Lower lobe of right lung (tissue), 2 donors: ENCODE measurements around the gene GTPBP4. TPM values are rescaled to one million over a fixed set of nuclear protein-coding genes. Genes with fewer than 3 reads are reported as not detected.
A peak's percentile ranks its signal among the peaks of the same experiment; 100 is the strongest.

Experiments used
- ATAC-seq, 2 donors: fragments of 200-7000 bp; cut with Tn5 transposase; one replicate each; pipeline ENCODE4 v1.9.1; 2020 to 2022; ENCODE audit warnings: mild to moderate bottlenecking in 2 of 2, moderate library complexity in 2 of 2
- DNase-seq: peaks from one replicate; pipeline ENCODE4 v3.0.0-alpha.2; 2020
- H3K27ac ChIP-seq: fragments of 200-600 bp; one replicate; pipeline ENCODE4 v1.8.0; 2022
- H3K27me3 ChIP-seq: fragments of 200-600 bp; one replicate; pipeline ENCODE4 v1.8.0; 2022; ENCODE audit warnings: low read depth
- H3K36me3 ChIP-seq: fragments of 200-600 bp; one replicate; pipeline ENCODE4 v1.8.0; 2022; ENCODE audit warnings: mild to moderate bottlenecking
- H3K4me1 ChIP-seq: fragments of 200-600 bp; one replicate; pipeline ENCODE4 v1.8.0; 2022
- H3K4me3 ChIP-seq: fragments of 200-600 bp; one replicate; pipeline ENCODE4 v1.8.0; 2022; ENCODE audit warnings: mild to moderate bottlenecking
- H3K9me3 ChIP-seq: fragments of 200-600 bp; one replicate; pipeline ENCODE4 v1.8.0; 2022
- CTCF ChIP-seq: fragments of 200-600 bp; IDR thresholded peaks from one replicate; pipeline ENCODE4 v1.8.0; 2022; ENCODE audit warnings: antibody characterized with exemption, mild to moderate bottlenecking
- intact Hi-C: fragments of 100-400 bp; cut with DNase I; formaldehyde crosslinking; loops from one replicate; pipeline ENCODE4 v1.11.0; 2022
- total RNA-seq: library from RNA; stranded (reverse); fragmentation: NEBNext Ultra II Directional; extraction: Animal tissue kit (Norgen Biotek cat#: 25700); gene quantifications from one replicate; pipeline ENCODE4 v1.2.1, GENCODE V29; 2021
- donor health status: DM: no; HTN: yes; CAD: no; lungs with severe emphysema.

Gene GTPBP4
- total RNA-seq, 1 donor from 2014 or later = 28.9 TPM

DNA sequence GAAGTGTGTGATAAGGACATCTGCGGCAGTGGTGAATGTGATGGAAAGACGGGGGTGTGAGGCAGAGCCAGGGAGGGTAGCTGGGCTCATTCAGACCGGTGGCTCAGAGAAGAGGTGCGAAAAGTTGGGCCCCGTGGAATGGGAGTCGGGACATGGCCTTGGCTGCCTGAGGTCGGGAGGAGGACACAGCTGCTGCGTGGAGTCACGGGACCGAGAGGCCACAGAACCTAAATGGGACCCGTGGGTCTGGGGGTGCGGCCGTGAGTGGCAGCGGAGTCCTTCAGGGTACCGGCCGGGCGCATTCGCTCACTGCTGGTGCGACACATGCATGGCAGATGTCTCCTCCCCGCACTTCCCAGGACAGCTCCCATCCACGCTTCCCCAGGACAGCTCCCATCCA lies 33.8 kb upstream of the GTPBP4 start:
- H3K27me3 ChIP-seq = no peaks in the 10 kb centered on the region
- no peak overlapping the region for H3K4me3 ChIP-seq
- intact Hi-C loops = no loop called here
- ATAC-seq (no peak), DNase-seq (no peak)
- no peaks in the 10 kb centered on the region for H3K9me3 ChIP-seq
- no peaks in the 10 kb centered on the region for H3K4me1 ChIP-seq
- no peaks in the 10 kb centered on the region for H3K36me3 ChIP-seq
- H3K27ac ChIP-seq = no peak overlapping the region
- no peak for TF ChIP-seq CTCF

- ATAC-seq (peak; percentile 80 to 84), DNase-seq (no peak)
- H3K27ac ChIP-seq = peak overlapping the region; percentile 72
- intact Hi-C loops = no loop called here
- H3K4me3 ChIP-seq = no peak overlapping the region
- H3K4me1 ChIP-seq = no peaks in the 10 kb centered on the region
- H3K9me3 ChIP-seq = no peaks in the 10 kb centered on the region
- H3K27me3 ChIP-seq = no peaks in the 10 kb centered on the region
- no peaks in the 10 kb centered on the region for H3K36me3 ChIP-seq
- TF ChIP-seq CTCF = no peak
Measured at GRCh38 chr10:955127-955819, 33.0 kb upstream of the GTPBP4 start.

DNA sequence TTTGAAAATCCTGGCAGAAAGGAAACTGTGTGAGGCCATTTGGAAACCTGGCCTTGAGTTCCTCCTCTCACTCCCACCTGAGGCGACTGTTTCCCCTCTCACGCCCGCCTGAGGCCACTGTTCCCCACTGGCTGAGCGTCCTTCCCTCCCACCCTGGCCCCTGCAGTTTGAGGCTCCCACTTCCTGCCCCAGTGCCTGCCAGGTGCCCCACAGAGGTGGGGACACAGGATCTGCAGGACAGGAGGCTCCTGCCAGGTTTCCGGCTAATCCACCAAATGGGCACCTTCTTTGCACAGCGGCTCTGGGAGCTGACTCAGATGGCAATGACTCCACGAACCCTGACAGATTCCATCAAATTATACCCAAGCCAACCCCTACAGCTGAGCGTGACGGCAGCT lies 32.4 kb upstream of the GTPBP4 start:
- H3K27me3 ChIP-seq = no peaks in the 10 kb centered on the region
- DNase-seq = no peak
- H3K36me3 ChIP-seq = no peaks in the 10 kb centered on the region
- ATAC-seq = peak; percentile 75 to 78
- TF ChIP-seq CTCF = peak; percentile 9
- H3K4me1 ChIP-seq = no peaks in the 10 kb centered on the region
- no peaks in the 10 kb centered on the region for H3K9me3 ChIP-seq
- intact Hi-C loops = no loop called here
- H3K27ac ChIP-seq = peak overlapping the region; percentile 72
- no peak overlapping the region for H3K4me3 ChIP-seq

- TF ChIP-seq CTCF = no peak
- H3K27me3 ChIP-seq = no peaks in the 10 kb centered on the region
- no peaks in the 10 kb centered on the region for H3K36me3 ChIP-seq
- no peaks in the 10 kb centered on the region for H3K9me3 ChIP-seq
- intact Hi-C loops = no loop called here
- ATAC-seq (no peak), DNase-seq (no peak)
- no peak overlapping the region for H3K4me3 ChIP-seq
- H3K4me1 ChIP-seq = no peaks in the 10 kb centered on the region
- no peak overlapping the region for H3K27ac ChIP-seq
Measured at GRCh38 chr10:958106-958505, 30.1 kb upstream of the GTPBP4 start.

DNA sequence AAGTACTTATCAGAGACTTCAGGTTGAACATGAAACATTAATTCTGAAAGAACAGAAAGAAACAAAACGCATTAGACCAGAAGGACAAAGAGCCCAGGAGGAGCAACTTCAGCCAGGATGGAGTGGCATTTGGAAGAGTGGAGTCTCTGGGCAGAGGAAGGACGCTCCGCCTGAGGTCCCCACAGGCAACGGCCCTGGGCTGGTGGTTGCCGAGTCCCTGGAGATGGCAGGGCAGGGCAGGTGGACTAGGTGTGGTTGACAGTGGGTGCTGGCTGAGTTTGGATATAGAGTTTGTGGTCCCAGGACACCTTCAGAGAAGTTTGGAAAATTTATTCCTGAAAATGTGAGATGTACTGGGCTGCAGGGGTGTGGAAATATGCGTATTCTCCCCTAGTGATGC lies 29.4 kb upstream of the GTPBP4 start:
- H3K4me3 ChIP-seq = no peak overlapping the region
- H3K27ac ChIP-seq = no peak overlapping the region
- no peak for TF ChIP-seq CTCF
- no peaks in the 10 kb centered on the region for H3K36me3 ChIP-seq
- ATAC-seq (no peak), DNase-seq (no peak)
- no peaks in the 10 kb centered on the region for H3K9me3 ChIP-seq
- intact Hi-C loops = no loop called here
- H3K4me1 ChIP-seq = no peaks in the 10 kb centered on the region
- H3K27me3 ChIP-seq = no peaks in the 10 kb centered on the region
